ENCODE measurements around the gene NFKBIE.

The NFKBIE gene

DNA sequence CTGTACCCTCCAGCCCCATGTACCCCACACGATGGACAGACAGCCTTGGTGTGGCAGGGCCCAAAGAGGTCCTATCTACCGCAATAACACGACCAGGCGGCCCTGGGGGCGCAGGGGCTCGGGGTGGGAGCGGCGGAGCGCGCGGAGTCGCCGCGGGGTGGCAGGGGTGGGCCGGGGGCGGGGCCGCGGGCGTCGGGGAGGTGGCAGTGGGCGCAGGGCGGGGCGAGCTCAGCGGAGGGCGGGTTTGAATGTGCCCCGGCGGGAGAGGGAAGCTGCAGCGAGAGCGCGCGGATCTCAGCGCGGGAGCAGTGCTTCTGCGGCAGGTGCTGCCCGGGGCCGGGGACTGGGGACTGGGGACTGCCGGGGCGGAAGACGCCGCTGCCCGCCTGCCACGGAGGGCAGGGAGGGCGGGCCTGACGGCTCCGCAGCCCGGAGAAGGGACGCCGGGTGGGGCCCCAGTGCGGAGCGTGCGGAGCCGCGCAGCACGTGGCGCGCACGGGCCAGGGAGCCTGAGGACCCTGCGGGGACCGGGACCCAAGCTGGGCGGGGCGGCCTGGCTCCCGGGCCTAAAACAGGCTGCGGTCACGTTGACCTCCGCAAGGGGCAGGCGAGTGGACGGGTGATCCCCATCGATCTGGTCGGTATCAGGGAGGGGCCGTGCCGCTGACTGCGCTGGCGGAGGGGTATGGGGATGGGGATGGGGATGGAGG, 41.9 kb downstream of the NFKBIE start, which contains the start of gene SLC29A1:
Gene SLC29A1, plus strand, starts transcription at position 277 of the 710 bp plus-strand sequence. CDS start 3,719 bp downstream, outside the sequence.
- peak within 1 kb of the TSS; percentile 91 for H3K27ac ChIP-seq
- peak; percentile 97 for DNase-seq
- H3K27me3 ChIP-seq (ENCODE audit: insufficient read depth, low read depth, severe bottlenecking), result no peaks in the 10 kb centered on the region
- H3K9me3 ChIP-seq (ENCODE audit: severe bottlenecking), result no peaks in the 10 kb centered on the region
- H3K4me3 ChIP-seq (ENCODE audit: low read depth, low read length), result peak within 1 kb of the TSS; percentile 52
- peak; percentile 67 for TF ChIP-seq CTCF (IDR thresholded peaks at IDR 0.05; ENCODE audit: low read depth, low read length)
- peaks cover 25% of the 10 kb centered on the region for H3K36me3 ChIP-seq

GRCh38 chr6:44222486-44223318, 42.6 kb downstream of the NFKBIE start:
- peak overlapping the region; percentile 91 for H3K27ac ChIP-seq

DNA sequence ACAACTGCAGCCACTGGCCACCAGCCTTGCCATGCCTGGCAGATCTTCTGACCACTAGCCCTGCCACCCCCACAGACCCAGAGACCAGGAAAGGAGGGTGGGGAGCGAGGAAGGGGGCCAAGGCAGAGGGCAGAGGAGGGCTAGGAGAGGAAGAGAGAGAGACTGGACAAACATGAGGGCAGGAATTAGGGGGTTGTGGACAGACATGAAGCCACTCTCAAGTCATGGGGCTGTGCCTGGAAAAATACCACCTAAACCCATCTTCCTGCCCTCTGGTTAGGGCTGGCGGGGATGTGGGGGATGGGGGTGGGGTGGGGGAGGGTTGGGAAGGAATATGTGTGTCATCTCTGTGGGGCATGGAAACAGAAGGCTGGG, 43.4 kb downstream of the NFKBIE start:
- Histone ChIP-seq H3K27ac (no peak overlapping the region), H3K9me3 (ENCODE audit: severe bottlenecking) (no peaks in the 10 kb centered on the region), H3K27me3 (ENCODE audit: insufficient read depth, low read depth, severe bottlenecking) (no peaks in the 10 kb centered on the region), H3K4me3 (ENCODE audit: low read depth, low read length) (no peak overlapping the region), H3K36me3 (peaks cover 9% of the 10 kb centered on the region)
- TF ChIP-seq CTCF (IDR thresholded peaks at IDR 0.05; ENCODE audit: low read depth, low read length), result no peak
- no peak for DNase-seq

More at GRCh38 chr6:44222486-44223318, 42.6 kb downstream of the NFKBIE start:
- Histone ChIP-seq H3K9me3 (ENCODE audit: severe bottlenecking) (no peaks in the 10 kb centered on the region), H3K27me3 (ENCODE audit: insufficient read depth, low read depth, severe bottlenecking) (no peaks in the 10 kb centered on the region), H3K4me3 (ENCODE audit: low read depth, low read length) (peak overlapping the region; percentile 52), H3K36me3 (peaks cover 17% of the 10 kb centered on the region)
- TF ChIP-seq CTCF (IDR thresholded peaks at IDR 0.05; ENCODE audit: low read depth, low read length), result no peak
- no peak for DNase-seq

DNA sequence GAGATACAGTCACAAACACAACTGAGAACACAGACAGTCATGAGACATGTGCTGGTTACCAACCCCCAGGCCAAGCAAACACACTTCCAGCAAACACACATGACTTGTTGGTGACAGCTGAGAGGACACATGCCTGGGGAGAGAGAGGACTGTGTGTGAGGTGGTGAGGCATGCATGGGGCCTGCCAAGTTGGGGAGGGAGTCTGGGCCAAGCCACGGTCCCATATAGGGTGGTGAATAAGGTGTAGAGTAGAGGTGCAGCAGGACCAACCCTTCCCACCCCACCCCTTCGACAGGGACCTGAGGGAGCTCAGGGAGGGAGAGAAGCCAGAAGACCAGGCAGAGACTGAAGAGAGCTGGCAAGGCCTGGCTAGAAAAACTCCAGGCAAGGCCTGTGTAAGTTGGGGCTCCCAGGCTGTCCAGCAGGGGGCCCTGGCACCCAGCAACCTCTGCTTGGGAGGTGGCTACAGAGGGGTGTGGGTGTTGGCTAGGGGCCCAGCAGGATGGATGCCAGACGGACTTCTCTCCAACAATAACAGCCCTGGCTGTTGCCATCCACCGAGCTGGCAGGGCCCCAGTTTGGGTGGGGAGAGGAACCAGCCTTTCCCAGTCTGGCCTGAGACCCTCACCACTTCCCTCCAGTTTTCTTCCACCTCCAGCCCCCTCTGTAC, 43.9 kb downstream of the NFKBIE start:
- DNase-seq, result peak; percentile 92
- Histone ChIP-seq H3K4me3 (ENCODE audit: low read depth, low read length) (no peak overlapping the region), H3K27ac (peak overlapping the region; percentile 3; the same call in 1 of the 2 replicates)

DNA sequence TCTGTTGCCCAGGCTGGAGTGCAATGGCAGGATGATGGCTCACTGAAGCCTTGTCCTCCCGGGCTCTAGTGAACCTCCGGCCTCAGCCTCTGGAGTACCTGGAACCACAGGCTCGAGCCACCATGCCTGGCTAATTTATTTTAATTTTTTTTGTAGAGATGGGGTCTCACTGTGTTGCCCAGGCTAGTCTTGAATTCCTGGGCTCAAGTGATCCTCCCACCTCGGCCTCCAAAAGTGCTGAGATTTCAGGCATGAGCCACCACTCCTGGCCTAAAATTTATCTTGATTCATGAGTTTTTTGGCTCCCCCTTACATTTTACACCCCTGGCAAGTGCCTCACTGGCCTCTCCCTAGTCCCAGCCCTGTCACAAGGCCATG, 44.4 kb downstream of the NFKBIE start:
- Histone ChIP-seq H3K4me3 (ENCODE audit: low read depth, low read length) (no peak overlapping the region), H3K9me3 (ENCODE audit: severe bottlenecking) (no peaks in the 10 kb centered on the region), H3K36me3 (peaks cover 5% of the 10 kb centered on the region), H3K27ac (peak overlapping the region; percentile 3; the same call in 1 of the 2 replicates), H3K27me3 (ENCODE audit: insufficient read depth, low read depth, severe bottlenecking) (no peaks in the 10 kb centered on the region)
- DNase-seq, result no peak
- TF ChIP-seq CTCF (IDR thresholded peaks at IDR 0.05; ENCODE audit: low read depth, low read length), result no peak

More for the DNA sequence above, 43.9 kb downstream of the NFKBIE start:
- TF ChIP-seq CTCF (IDR thresholded peaks at IDR 0.05; ENCODE audit: low read depth, low read length), result peak; percentile 99
- Histone ChIP-seq H3K27me3 (ENCODE audit: insufficient read depth, low read depth, severe bottlenecking) (no peaks in the 10 kb centered on the region), H3K36me3 (peaks cover 8% of the 10 kb centered on the region), H3K9me3 (ENCODE audit: severe bottlenecking) (no peaks in the 10 kb centered on the region)

Measured in WERI-Rb-1 (cell line).